IMR-90 (cell line): ENCODE data around the gene S1PR5. TPM values are rescaled to one million over a fixed set of nuclear protein-coding genes. Genes with fewer than 3 reads are reported as not detected.

Experiments
- ATAC-seq: fragments of 200-7000 bp; cut with Tn5 transposase; 2 replicates; pipeline ENCODE4 v1.9.1; 2020; ENCODE audit warnings: low read depth, mild to moderate bottlenecking, moderate library complexity
- BruUV-seq: library from RNA; stranded (reverse); fragments of 400-500 nt; replicated peaks from 2 replicates; lab custom pipeline; 2021; lab: Mats Ljungman, UMichigan
- CTCF ChIA-PET: fragments of 300-600 bp; formaldehyde crosslinking; extraction: SDS; loops from one replicate; lab custom pipeline; 2021; ENCODE audit warnings: antibody characterized with exemption; lab: Yijun Ruan, JAX
- POLR2A ChIA-PET: fragments of 300-600 bp; sonication (Branson Sonifier 250); formaldehyde crosslinking; loops from one replicate; lab custom pipeline; 2022; ENCODE audit warnings: antibody characterized with exemption; ENCODE audit not compliant: unreplicated experiment; lab: Charles Lee
- DNase-seq: peaks from one replicate; pipeline ENCODE4 v3.0.0; 2013
- H2AFZ ChIP-seq: replicated peaks from 2 replicates; pipeline ENCODE3; 2013; ENCODE audit warnings: low read length, mild to moderate bottlenecking; ENCODE audit not compliant: poor library complexity
- H2AK5ac ChIP-seq: 2 replicates; pipeline ENCODE4 v1.6.1; 2013; ENCODE audit warnings: low read depth, low read length, inconsistent platforms
- H2AK9ac ChIP-seq: replicated peaks from 2 replicates; pipeline ENCODE3; 2013; ENCODE audit warnings: mild to moderate bottlenecking, low read depth, low read length, moderate library complexity; ENCODE audit not compliant: poor library complexity
- H2BK120ac ChIP-seq: 2 replicates; pipeline ENCODE4 v1.6.1; 2013; ENCODE audit warnings: low read depth, low read length, inconsistent platforms
- H2BK15ac ChIP-seq: 3 replicates; pipeline ENCODE4 v1.6.1; 2013; ENCODE audit warnings: low read depth, low read length, inconsistent platforms
- H2BK20ac ChIP-seq: 2 replicates; pipeline ENCODE4 v1.6.1; 2013; ENCODE audit warnings: low read depth, mild to moderate bottlenecking, inconsistent platforms, low read length, moderate library complexity
- H2BK5ac ChIP-seq: 2 replicates; pipeline ENCODE4 v1.6.1; 2013; ENCODE audit warnings: mild to moderate bottlenecking, low read depth, low read length, inconsistent platforms; ENCODE audit not compliant: poor library complexity, severe bottlenecking
- H3K14ac ChIP-seq: replicated peaks from 2 replicates; pipeline ENCODE4 v1.6.1; 2013; ENCODE audit warnings: low read depth, low read length, inconsistent platforms
- H3K18ac ChIP-seq: 2 replicates; pipeline ENCODE4 v1.6.1; 2013; ENCODE audit warnings: low read depth, low read length, control low read depth
- H3K23ac ChIP-seq: 2 replicates; pipeline ENCODE4 v1.6.1; 2013; ENCODE audit warnings: low read depth, low read length, inconsistent platforms
- H3K27ac ChIP-seq: 2 replicates; pipeline ENCODE4 v1.5.1; 2013; ENCODE audit warnings: mild to moderate bottlenecking, control low read depth, low read length; ENCODE audit not compliant: insufficient read depth
- H3K27me3 ChIP-seq: 2 replicates; pipeline ENCODE4 v1.6.1; 2013; ENCODE audit warnings: low read length; ENCODE audit not compliant: control insufficient read depth, insufficient read depth
- H3K36me3 ChIP-seq: 2 replicates; pipeline ENCODE4 v1.6.1; 2013; ENCODE audit warnings: low read length, mixed read lengths; ENCODE audit not compliant: control insufficient read depth, insufficient read depth
- H3K4ac ChIP-seq: 2 replicates; pipeline ENCODE4 v1.6.1; 2013; ENCODE audit warnings: low read depth, low read length, inconsistent platforms
- H3K4me1 ChIP-seq: 2 replicates; pipeline ENCODE4 v1.6.1; 2013; ENCODE audit warnings: low read length, mixed read lengths; ENCODE audit not compliant: control insufficient read depth, insufficient read depth
- H3K4me2 ChIP-seq: 2 replicates; pipeline ENCODE4 v1.6.1; 2013; ENCODE audit warnings: low read depth, mild to moderate bottlenecking, control low read depth, low read length, moderate library complexity
- H3K4me3 ChIP-seq: 2 replicates; pipeline ENCODE4 v1.5.1; 2013; ENCODE audit warnings: low read depth, mild to moderate bottlenecking, control low read depth, low read length, moderate library complexity; ENCODE audit not compliant: insufficient read depth
- H3K56ac ChIP-seq: 2 replicates; pipeline ENCODE4 v1.6.1; 2013; ENCODE audit warnings: low read length, inconsistent platforms; ENCODE audit not compliant: insufficient read depth; ENCODE audit errors: extremely low read depth
- H3K79me1 ChIP-seq, 2 experiments: 2 replicates each; pipeline ENCODE4 v1.6.1; 2013; ENCODE audit warnings: low read length in 2 of 2, inconsistent platforms in 1 of 2, low read depth in 1 of 2
- H3K9ac ChIP-seq: 2 replicates; pipeline ENCODE4 v1.6.1; 2013; ENCODE audit warnings: low read depth, low read length, control low read depth
- H3K9me1 ChIP-seq: 2 replicates; pipeline ENCODE4 v1.6.1; 2013; ENCODE audit warnings: low read length, inconsistent platforms; ENCODE audit not compliant: insufficient read depth
- H3K9me3 ChIP-seq: 2 replicates; pipeline ENCODE4 v1.6.1; 2013; ENCODE audit warnings: low read length; ENCODE audit not compliant: control insufficient read depth, insufficient read depth
- H4K20me1 ChIP-seq: 2 replicates; pipeline ENCODE4 v1.6.1; 2013; ENCODE audit warnings: low read length, inconsistent platforms; ENCODE audit not compliant: insufficient read depth
- H4K5ac ChIP-seq: 2 replicates; pipeline ENCODE4 v1.6.1; 2013; ENCODE audit warnings: mild to moderate bottlenecking, low read depth, low read length, control low read depth
- H4K8ac ChIP-seq, 2 experiments: 2 replicates each; pipeline ENCODE4 v1.6.1; 2013; ENCODE audit warnings: low read depth in 2 of 2, low read length in 2 of 2, control low read depth in 1 of 2, inconsistent platforms in 1 of 2
- H4K91ac ChIP-seq: 2 replicates; pipeline ENCODE4 v1.6.1; 2013; ENCODE audit warnings: low read depth, low read length, inconsistent platforms; ENCODE audit not compliant: insufficient read depth
- BHLHE40 ChIP-seq: fragments of 150-350 bp; IDR thresholded peaks from 2 replicates; pipeline ENCODE4 v1.6.1; 2016; ENCODE audit warnings: mild to moderate bottlenecking, low read depth, low read length
- CEBPB ChIP-seq: IDR thresholded peaks from 2 replicates; pipeline ENCODE4 v1.6.1; 2012; ENCODE audit warnings: low read depth, low read length, improper control_type of control experiment
- CHD1 ChIP-seq: IDR thresholded peaks from 2 replicates; pipeline ENCODE4 v1.6.1; 2012; ENCODE audit warnings: low read depth, low read length, improper control_type of control experiment
- FOS ChIP-seq: fragments of 150-350 bp; IDR thresholded peaks from 2 replicates; pipeline ENCODE4 v1.6.1; 2016; ENCODE audit warnings: low read depth, low read length
- MAFK ChIP-seq: IDR thresholded peaks from 2 replicates; pipeline ENCODE4 v1.6.1; 2012; ENCODE audit warnings: low read depth, low read length, improper control_type of control experiment
- MXI1 ChIP-seq: IDR thresholded peaks from 2 replicates; pipeline ENCODE4 v1.6.1; 2012; ENCODE audit warnings: low read depth, mild to moderate bottlenecking, low read length, moderate library complexity, borderline replicate concordance
- NFE2L2 ChIP-seq: fragments of 150-350 bp; IDR thresholded peaks from 2 replicates; pipeline ENCODE4 v1.6.1; 2016; ENCODE audit warnings: low read depth, mild to moderate bottlenecking, low read length
- POLR2A ChIP-seq: IDR thresholded peaks from 2 replicates; pipeline ENCODE4 v1.6.1; 2012; ENCODE audit warnings: mild to moderate bottlenecking, low read depth, low read length
- RAD21 ChIP-seq: IDR thresholded peaks from 2 replicates; pipeline ENCODE4 v1.6.1; 2012; ENCODE audit warnings: low read length, improper control_type of control experiment
- SMC3 ChIP-seq: fragments of 150-350 bp; IDR thresholded peaks from 2 replicates; pipeline ENCODE4 v1.6.1; 2016; ENCODE audit warnings: low read depth, mild to moderate bottlenecking, antibody characterized with exemption, low read length, moderate library complexity
- WGBS, 2 experiments: methylation state at CpG; one replicate each; pipeline versions ENCODE4 v1.1.5 to v1.1.7; 2013; ENCODE audit warnings: missing lambda C conversion rate in 2 of 2; ENCODE audit not compliant: insufficient read length in 1 of 2; ENCODE audit errors: extremely low coverage in 2 of 2; 5-methylcytosine and 5-hydroxymethylcytosine counted together
- dilution Hi-C: fragments of 300-500 bp; cut with HindIII; formaldehyde crosslinking; loops from one replicate; pipeline ENCODE4 v1.14.3; 2018; ENCODE audit warnings: low sequenced_read_pairs; ENCODE audit not compliant: unreplicated experiment
- in situ Hi-C: fragments of 300-500 bp; cut with MboI; formaldehyde crosslinking; loops from 3 replicates; pipeline ENCODE4 v1.14.3; 2019; ENCODE audit warnings: low sequenced_read_pairs, inconsistent platforms, mixed read lengths
- intact Hi-C: fragments of 100-400 bp; cut with micrococcal nuclease; formaldehyde crosslinking; loops from 2 replicates; pipeline ENCODE4 v1.10.0; 2022
- polyA plus RNA-seq, 3 experiments: library from polyadenylated mRNA; depleted of rRNA; stranded (reverse); fragments of >200 nt; gene quantifications; 2 replicates each; pipeline ENCODE4 v1.2.3, GENCODE V29; 2012; ENCODE audit warnings: low replicate concordance in 1 of 3
- total RNA-seq: library from RNA; depleted of rRNA; stranded (reverse); fragments of >200 nt; gene quantifications from 2 replicates; pipeline ENCODE4 v1.2.3, GENCODE V29; 2012
- TF ChIP-seq, protein P1 (sequence below): conservative IDR thresholded peaks from 2 replicates; pipeline ENCODE4 v1.5.1; 2012; ENCODE audit warnings: mild to moderate bottlenecking, low read depth, low read length, improper control_type of control experiment
- TF ChIP-seq, protein P2 (sequence below): fragments of 150-350 bp; IDR thresholded peaks from 2 replicates; pipeline ENCODE4 v1.6.1; 2016; ENCODE audit warnings: low read depth, mild to moderate bottlenecking, low read length, moderate library complexity, borderline replicate concordance

The S1PR5 gene
- total and polyA plus RNA-seq, 2 of the 4 experiments (the other 2 are of a cell fraction) = 0.36 to 0.55 TPM

DNA sequence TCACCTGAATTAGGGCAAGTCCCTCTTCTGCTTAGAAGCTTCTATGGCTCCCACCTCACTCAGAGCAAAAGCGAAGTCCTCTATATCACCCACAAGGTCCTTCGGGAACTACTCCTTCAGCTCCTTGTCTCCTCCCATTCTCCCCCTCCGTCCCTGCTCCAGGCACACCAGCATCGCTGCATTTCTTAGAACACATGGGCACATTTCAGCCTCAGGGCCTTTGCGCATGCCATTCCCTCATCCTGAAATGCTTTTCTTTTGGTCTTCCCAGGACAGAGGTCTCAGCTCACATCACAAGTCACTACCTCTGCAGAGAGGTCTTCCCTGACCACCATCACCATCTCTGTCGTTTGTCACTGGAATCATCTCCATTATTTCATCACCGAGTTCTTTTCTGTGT lies 4.0 kb downstream of the S1PR5 start:
- no peak overlapping the region for H3K14ac ChIP-seq
- ChIA-PET POLR2A (no interaction called here), CTCF (no interaction called here)
- ATAC-seq (no peak), DNase-seq (no peak)
- H2BK15ac ChIP-seq = no peak overlapping the region
- TF ChIP-seq CEBPB = no peak
- no peak for TF ChIP-seq POLR2A
- no peak for TF ChIP-seq MAFK
- TF ChIP-seq MXI1 = no peak
- TF ChIP-seq NFE2L2 = no peak
- no peak for TF ChIP-seq SMC3
- TF ChIP-seq CHD1 = no peak
- TF ChIP-seq, protein P1, sequence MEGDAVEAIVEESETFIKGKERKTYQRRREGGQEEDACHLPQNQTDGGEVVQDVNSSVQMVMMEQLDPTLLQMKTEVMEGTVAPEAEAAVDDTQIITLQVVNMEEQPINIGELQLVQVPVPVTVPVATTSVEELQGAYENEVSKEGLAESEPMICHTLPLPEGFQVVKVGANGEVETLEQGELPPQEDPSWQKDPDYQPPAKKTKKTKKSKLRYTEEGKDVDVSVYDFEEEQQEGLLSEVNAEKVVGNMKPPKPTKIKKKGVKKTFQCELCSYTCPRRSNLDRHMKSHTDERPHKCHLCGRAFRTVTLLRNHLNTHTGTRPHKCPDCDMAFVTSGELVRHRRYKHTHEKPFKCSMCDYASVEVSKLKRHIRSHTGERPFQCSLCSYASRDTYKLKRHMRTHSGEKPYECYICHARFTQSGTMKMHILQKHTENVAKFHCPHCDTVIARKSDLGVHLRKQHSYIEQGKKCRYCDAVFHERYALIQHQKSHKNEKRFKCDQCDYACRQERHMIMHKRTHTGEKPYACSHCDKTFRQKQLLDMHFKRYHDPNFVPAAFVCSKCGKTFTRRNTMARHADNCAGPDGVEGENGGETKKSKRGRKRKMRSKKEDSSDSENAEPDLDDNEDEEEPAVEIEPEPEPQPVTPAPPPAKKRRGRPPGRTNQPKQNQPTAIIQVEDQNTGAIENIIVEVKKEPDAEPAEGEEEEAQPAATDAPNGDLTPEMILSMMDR = no peak
- TF ChIP-seq FOS = no peak
- TF ChIP-seq BHLHE40 = no peak
- TF ChIP-seq RAD21 = no peak
- TF ChIP-seq, protein P2, sequence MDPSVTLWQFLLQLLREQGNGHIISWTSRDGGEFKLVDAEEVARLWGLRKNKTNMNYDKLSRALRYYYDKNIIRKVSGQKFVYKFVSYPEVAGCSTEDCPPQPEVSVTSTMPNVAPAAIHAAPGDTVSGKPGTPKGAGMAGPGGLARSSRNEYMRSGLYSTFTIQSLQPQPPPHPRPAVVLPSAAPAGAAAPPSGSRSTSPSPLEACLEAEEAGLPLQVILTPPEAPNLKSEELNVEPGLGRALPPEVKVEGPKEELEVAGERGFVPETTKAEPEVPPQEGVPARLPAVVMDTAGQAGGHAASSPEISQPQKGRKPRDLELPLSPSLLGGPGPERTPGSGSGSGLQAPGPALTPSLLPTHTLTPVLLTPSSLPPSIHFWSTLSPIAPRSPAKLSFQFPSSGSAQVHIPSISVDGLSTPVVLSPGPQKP = no peak
- no peak overlapping the region for H2BK5ac ChIP-seq
- H4K5ac ChIP-seq = no peak overlapping the region
- dilution Hi-C loops (no loop called here), intact Hi-C loops (no loop called here), in situ Hi-C loops (no loop called here)
- no peak overlapping the region for H3K9ac ChIP-seq
- no peak overlapping the region for H4K8ac ChIP-seq
- H3K4ac ChIP-seq = no peak overlapping the region
- H3K4me1 ChIP-seq = peaks cover 4% of the 10 kb centered on the region
- H3K18ac ChIP-seq = no peak overlapping the region
- no peak overlapping the region for H3K27ac ChIP-seq
- H3K23ac ChIP-seq = no peak overlapping the region
- 71% methylated on average over 7 of the region's 7 CpGs; no CpG with 5 or more reads in 1 of the 2 experiments for WGBS, 2 experiments
- H3K56ac ChIP-seq = no peak overlapping the region
- no peak overlapping the region for H3K4me2 ChIP-seq
- no TSS peak for BruUV-seq
- H3K36me3 ChIP-seq = no peaks in the 10 kb centered on the region
- no peak overlapping the region for H4K91ac ChIP-seq
- H3K79me1 ChIP-seq = no peaks in the 10 kb centered on the region
- H3K9me3 ChIP-seq = no peaks in the 10 kb centered on the region
- no peak overlapping the region for H3K4me3 ChIP-seq
- peaks cover 37% of the 10 kb centered on the region for H3K27me3 ChIP-seq
- no peak overlapping the region for H2BK20ac ChIP-seq
- H2AFZ ChIP-seq = no peak overlapping the region
- H2BK120ac ChIP-seq = no peak overlapping the region
- no peak overlapping the region for H2AK5ac ChIP-seq
- H3K9me1 ChIP-seq = no peaks in the 10 kb centered on the region
- no peak overlapping the region for H2AK9ac ChIP-seq
- no peaks in the 10 kb centered on the region for H4K20me1 ChIP-seq
